HG03442 (cell line): ENCODE data around the gene GP9.

Experiments
- ATAC-seq: cut with Tn5 transposase; IDR thresholded peaks from one replicate; pipeline ENCODE4 v1.9.1; 2021; ENCODE audit warnings: mild to moderate bottlenecking, moderate library complexity; ENCODE audit not compliant: unreplicated experiment

Gene GP9

GRCh38 chr3:129060276-129061022 lies at the start of gene GP9:
Gene GP9, plus strand, starts transcription at chr3:129060779. Its CDS starts 961 bp downstream, at chr3:129061740.
- ATAC-seq = no peak

GRCh38 chr3:129013491-129013891 lies 47.1 kb upstream of the GP9 start:
- no peak for ATAC-seq

- ATAC-seq = no peak
Observed at GRCh38 chr3:129014148-129014547, 46.4 kb upstream of the GP9 start.

GRCh38 chr3:129014793-129015345 lies 45.7 kb upstream of the GP9 start:
- ATAC-seq = no peak

- no peak for ATAC-seq
Observed at GRCh38 chr3:129015388-129016105, 45.0 kb upstream of the GP9 start.

- ATAC-seq = no peak
Observed at GRCh38 chr3:129016356-129016719, 44.2 kb upstream of the GP9 start.

- peak; percentile 68 for ATAC-seq
Observed at GRCh38 chr3:129016720-129017483, 43.7 kb upstream of the GP9 start.

- no peak for ATAC-seq
Observed at GRCh38 chr3:129017484-129017899, 43.1 kb upstream of the GP9 start.

GRCh38 chr3:129018271-129018670 lies 42.3 kb upstream of the GP9 start:
- no peak for ATAC-seq

GRCh38 chr3:129018751-129019150 lies 41.8 kb upstream of the GP9 start:
- ATAC-seq = no peak

GRCh38 chr3:129019266-129019665 lies 41.3 kb upstream of the GP9 start:
- no peak for ATAC-seq

GRCh38 chr3:129020691-129021090 lies 39.9 kb upstream of the GP9 start:
- no peak for ATAC-seq

GRCh38 chr3:129021140-129021551 lies 39.4 kb upstream of the GP9 start:
- no peak for ATAC-seq

GRCh38 chr3:129022114-129023007 lies 38.2 kb upstream of the GP9 start:
- no peak for ATAC-seq

GRCh38 chr3:129023008-129023358 lies 37.6 kb upstream of the GP9 start:
- ATAC-seq = no peak

- ATAC-seq = no peak
Observed at GRCh38 chr3:129023909-129024308, 36.7 kb upstream of the GP9 start.

GRCh38 chr3:129025108-129025507 lies 35.5 kb upstream of the GP9 start:
- no peak for ATAC-seq

GRCh38 chr3:129025691-129026435 lies 34.7 kb upstream of the GP9 start:
- ATAC-seq = no peak

- ATAC-seq = peak; percentile 98
Observed at GRCh38 chr3:129026728-129027543, 33.6 kb upstream of the GP9 start.
